HG03469 (cell line): ENCODE measurements around the gene GASK1A.

Source experiments
- ATAC-seq: cut with Tn5 transposase; IDR thresholded peaks from one replicate; pipeline ENCODE4 v1.9.1; 2021; ENCODE audit warnings: mild to moderate bottlenecking, moderate library complexity, moderate number of reproducible peaks; ENCODE audit not compliant: unreplicated experiment

GASK1A gene

DNA sequence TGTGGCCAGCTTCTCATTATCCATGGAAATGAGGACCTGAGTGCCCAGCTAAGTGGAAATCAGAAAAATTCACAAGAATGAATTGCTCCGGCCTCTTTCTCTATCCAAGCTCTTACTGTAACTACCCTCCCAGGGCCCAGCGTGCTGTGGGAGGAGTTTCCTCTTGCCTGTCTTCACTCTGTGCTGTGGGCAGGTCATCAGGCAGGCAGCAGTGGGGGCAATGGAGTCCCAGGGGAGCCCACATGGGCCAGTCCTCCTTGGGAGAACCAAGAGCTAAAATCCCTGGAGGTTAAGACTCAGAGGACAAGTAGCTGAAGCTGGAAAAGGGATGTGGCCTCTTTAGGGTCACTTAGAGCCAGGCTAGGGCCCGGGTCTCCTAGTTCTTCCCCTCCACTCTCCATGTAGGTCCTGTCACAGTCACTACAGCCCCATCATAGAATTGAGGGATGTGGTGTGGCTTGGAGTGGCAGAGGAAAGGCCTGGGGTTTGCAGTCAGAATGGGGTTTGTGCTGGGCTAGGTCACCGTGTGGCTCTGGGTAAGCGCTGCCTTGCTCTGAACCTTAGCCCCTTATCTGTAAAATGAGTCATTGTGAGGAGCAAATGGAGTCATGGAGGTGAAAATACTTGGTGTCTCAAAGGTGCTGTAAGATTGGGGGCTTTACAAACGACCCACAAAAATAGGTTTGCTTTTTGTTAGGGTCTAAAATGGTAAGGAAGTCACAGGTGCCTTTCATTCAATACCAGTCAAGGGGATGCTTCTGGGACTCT lies 3.7 kb downstream of the GASK1A start:
- no peak for ATAC-seq

DNA sequence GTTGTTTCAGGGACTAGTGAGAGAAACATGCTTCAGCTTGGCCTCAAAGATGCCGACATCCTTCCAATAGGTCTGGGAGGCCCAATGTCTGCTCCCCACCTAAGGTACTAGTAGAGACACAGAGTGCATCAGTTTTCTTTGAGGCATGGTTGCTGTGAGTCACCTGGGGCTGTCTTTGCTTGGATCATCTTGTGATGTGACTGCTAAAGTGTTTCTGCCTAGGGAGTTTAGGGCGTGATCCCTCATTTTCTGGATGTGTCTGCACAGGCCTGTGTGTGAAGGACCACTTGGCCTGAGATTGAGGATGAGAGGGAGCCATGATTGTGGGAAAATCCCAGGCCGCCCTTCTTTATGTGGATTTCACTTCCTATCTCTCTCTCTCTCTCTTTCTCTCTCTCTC lies 4.8 kb downstream of the GASK1A start:
- ATAC-seq = no peak

DNA sequence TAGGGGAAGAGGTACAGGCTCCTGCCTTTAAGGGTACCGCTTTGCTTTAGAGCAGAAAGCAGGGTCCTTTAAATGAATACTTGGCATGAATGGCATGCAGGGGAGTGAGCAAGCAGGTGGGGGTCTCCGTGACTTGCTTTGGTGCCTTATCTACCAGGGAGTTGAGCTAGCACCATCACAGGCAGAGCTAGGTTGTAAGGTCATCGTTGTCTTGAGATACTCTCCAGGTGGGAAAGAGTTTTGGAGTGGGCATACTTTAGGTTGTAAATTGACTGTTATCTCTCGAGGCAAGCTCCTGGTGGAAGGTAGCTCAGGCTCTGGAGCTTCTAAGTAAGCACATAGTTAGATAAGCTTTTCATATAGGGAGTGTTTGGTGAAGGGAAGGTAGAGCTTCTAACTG lies 5.6 kb downstream of the GASK1A start:
- no peak for ATAC-seq

DNA sequence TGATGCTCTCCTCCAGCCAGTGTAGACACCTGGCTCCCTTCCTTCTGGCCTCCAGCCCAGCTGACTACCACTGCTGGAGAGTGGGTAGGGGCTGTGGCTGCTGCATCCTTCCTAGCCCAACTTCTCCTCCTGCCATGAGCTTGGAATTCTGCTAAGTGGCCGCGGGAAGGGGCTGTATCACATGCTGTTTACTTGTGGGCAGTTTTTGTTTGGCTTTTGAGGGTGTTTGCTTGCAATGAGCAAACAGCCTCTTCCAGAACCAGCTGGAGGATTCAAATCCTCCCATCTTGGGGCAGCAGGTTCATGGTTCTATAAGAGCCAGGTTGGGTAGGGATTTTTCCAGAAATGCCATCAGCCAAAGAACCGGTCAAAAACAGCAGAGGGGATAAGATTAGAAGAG lies 9.0 kb downstream of the GASK1A start:
- no peak for ATAC-seq

DNA sequence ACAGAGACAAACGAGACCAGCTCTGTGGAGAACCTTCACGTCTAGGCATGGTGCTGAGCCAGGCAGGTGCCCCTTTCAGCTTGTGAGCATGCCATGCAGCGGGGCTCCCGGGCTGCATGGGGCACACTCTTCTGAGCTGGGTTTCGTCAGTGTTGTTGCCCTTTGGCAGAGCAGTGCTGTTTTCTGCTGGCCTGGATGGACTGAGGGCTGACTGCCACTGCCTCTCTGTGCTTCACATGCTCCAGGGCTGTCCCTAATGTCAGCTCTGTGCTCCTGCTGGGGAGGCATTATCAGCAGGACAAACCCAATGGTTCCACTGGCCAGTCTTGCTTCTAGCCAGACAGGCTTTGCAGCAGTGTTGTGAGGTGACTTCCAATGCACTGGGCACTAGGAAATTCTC lies 9.5 kb downstream of the GASK1A start:
- no peak for ATAC-seq

DNA sequence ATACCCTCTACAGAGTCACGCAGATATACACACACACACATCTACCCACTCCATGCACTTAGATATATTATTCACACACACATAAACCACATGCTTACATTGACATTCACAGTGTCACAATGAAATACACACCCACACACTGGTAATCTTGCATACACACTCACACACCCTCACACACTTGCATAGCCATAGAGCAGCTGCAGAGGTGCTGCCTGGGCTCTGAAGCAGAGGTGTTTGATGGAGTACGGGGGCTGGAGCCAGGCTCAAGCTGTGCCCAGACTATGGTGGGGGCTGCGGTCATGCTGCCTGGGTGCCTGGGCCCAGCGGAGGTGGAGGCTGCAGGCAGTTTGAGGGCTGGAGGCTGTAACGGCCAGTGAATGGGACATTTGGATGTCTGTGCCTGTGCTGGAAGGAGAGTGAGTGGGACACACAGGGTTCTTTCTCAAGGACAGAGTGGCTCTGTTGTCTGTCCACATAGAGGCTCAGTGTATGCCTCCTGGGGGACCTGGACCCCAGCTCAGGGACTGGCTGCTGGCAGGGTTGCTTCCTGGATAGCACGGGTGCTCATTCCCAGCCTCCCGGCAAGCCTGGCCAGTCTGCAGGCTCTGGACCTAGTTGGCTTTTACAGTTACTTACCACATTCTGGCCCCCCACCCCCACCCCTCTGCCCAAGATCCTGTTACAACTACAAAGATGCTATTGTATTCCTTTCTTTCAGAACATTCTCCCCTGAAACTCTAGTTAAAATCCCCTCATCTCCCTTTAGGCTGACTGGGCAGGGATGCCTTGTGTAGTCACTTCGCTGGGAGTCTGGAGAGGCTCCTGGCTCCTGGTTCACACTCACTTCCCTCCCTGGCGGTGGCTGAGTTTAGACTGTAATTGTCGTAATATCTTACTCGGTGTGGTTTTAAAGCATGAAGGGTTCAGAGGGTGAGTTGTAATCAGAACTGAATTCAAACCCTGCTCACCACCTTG lies 12.5 kb downstream of the GASK1A start:
- no peak for ATAC-seq

DNA sequence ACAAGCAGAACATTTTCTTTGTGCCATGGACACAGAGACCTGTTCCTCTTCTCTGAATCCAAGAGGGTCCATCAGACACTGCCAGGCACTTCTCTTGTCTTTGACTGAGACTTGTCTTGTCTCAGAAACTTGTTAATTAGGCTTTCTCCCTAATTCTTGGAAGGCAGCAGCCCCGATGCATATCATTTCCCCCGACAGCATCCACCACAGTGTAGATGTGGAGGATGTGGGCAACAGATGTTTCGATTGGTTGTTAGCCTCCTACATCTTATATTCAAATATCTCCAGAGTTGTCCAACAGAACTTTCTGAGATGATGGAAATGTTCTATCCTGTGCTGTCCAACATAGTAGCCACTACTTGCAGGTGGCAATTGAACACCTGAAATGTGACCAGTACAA lies 15.5 kb downstream of the GASK1A start:
- no peak for ATAC-seq

DNA sequence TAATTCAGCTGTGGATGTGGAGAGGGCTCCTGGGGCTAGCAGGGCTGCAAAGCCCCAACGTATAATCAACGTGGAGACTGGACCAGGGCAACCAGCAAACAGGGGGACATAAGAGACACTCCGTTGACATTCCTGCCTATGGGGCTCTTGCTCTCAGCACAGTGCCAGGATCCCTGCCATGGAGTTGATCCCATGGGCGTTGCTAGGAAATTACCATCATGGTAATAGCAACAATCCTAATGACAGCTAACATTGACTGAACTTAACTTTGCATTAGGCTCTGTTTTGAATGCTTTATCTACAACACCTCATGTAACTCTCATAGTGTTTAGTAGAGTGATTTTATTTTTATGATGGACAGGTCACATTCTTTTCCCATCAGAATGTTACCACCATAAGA lies 16.9 kb downstream of the GASK1A start:
- ATAC-seq = no peak

DNA sequence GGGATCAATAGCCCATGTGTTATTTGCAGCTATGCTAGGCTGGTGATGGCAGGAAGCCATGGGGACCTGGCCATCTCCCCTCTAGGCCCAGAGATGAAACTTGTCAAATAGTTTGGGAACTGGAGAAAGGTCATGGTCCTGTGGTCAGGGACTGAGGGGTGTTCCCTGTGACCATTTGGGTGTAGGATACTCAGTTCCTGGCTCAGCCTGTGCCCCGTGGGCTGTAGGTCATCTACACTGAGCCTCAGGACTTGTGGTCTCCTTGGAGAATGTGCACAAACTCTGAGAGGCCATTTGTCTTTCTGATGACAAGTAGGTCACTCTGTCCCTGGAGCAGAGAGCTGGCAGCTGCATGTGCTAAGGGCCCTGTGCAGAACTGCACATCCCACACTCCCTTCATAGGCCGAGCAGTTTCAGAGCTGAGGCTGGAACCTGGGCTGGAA lies 17.5 kb downstream of the GASK1A start:
- ATAC-seq = no peak

DNA sequence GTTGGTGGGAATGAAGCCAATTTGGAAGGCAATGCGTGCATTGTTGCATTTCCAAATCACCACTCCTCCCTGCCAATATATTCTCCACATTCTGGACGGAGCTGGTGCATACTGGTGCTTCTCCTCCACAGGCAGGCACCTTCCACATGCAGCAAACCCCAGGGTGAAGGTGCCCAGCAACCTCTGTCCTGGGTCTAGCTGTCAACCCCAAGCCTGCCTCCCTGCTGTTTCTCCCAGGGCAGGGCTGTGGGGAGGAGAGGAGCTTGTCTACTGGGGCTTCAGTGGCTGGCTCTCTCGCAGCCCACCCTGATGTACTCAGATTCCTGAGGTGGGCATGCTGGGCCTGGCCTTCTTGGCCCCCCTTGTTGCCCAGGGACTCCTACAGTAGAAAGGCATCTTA lies 20.1 kb downstream of the GASK1A start:
- ATAC-seq = no peak

DNA sequence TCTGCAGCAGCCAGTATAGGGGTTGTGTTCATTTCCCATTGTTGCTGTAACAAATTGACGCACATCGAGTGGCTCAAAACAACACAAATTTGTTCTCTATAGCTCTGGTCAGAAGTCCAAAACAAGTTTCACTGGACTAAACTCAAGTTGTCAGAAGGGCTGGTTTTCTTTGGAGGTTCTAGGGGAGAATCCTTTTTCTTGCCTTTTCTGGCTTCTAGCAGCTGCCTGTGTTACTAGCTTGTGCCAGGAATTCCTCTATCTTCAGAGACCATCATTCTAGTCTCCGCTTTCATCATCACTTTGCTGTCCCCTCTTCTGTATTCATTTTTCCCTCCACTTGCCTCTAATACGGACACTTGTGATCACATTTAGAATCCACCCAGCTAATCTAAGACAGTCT lies 20.5 kb downstream of the GASK1A start:
- ATAC-seq = no peak

DNA sequence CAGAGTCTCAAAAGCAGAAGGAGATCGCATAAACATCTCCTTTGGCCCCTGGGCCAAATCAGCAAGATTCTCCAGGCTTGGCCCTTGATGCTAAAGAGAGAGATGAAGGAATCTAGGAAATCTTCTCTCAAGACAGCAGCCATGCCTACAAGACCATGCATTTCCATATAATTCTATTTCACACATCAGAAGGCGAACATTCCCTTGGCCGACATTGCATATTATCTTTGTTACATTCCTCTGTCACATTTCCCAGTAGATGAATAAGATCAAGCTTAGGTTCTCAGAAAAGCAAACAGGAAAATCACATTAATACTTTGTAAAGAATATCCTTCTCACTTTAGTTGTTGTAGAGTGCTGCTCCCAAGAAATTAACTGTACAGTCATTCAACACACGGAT lies 21.3 kb downstream of the GASK1A start:
- no peak for ATAC-seq

DNA sequence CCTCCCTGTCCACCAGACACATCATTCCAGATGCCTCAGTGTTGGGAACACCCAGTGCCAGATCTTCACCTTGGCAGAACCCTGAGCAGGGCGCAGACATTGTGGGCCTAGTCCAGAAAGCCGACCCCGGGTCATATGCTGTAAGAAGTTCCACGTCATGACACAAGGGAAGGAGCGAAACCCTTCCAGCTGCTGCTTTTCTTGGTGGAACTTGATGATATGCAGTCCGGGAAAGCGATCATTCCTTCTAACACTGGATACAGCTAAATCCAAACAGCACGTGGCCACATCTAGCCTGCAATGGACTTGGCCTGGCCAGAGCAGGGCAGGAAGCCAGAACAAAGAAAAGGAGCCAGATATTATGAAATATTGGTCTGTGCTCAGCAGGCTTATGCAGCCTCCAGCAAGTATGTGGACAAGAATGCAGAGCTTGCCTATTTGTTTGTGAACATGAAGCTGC lies 22.0 kb downstream of the GASK1A start:
- no peak for ATAC-seq

DNA sequence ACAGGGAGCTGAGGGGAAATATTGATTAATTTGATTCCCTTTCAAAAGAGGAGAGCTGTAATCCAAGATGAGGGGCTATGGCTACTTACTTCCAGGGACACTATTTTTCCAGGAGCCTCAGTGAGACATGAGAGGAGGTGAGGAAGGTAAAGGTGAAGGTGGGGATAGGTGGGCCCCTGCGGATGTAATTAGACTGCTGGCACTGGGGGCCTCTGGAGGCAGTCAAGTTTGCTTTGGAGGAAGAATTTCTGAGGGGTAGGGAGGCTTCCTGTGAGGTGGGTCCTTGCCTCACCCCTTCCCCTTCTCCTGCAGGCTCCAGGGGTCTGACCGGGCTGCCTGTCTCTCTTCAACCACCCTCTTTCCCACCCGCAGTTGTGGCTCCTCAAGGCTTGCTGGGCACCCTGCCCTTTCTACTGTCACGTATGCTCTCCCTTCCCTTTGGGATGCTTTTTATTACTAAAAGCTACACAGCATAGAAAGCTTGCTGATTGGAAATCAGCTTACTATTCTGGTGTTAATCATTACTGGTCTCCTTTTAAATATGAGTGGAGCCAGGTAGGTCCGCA lies 22.5 kb downstream of the GASK1A start:
- no peak for ATAC-seq

DNA sequence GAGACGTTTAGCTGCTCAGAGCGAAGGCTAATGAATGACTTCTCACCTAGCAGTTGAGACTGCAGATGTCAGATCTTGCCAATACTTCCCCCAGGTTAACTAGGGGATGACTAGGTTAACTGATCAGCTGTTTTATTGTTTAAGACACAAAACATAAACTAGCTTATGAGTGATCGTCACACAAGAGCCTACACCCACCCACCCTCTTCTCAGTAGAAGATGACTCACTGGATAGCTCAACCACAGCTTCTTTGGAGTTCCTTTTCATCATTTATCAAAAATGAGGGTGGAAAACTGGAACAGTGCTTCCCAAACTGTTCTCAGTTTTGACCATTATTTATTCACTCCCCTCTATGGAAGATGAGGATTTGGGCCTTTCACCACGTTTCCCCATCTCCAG lies 25.2 kb downstream of the GASK1A start:
- no peak for ATAC-seq

DNA sequence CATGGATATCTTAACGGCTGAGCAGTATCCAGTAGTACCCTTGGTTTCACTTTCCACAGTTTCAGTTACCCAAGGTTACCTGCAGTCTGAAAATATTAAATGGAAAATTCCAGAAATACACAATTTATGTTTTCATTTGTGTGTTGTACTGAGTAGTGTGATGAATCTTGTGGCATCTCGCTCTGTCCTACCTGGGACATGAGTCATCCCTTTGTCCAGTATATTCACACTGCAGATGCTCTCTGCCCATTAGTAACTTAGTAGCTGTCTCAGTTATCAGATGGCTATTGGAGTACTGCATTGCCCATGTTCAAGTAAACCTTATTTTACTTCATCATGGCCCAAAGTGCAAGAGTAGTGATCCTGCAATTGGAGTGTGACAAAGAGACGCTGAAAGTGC lies 26.1 kb downstream of the GASK1A start:
- ATAC-seq = no peak

DNA sequence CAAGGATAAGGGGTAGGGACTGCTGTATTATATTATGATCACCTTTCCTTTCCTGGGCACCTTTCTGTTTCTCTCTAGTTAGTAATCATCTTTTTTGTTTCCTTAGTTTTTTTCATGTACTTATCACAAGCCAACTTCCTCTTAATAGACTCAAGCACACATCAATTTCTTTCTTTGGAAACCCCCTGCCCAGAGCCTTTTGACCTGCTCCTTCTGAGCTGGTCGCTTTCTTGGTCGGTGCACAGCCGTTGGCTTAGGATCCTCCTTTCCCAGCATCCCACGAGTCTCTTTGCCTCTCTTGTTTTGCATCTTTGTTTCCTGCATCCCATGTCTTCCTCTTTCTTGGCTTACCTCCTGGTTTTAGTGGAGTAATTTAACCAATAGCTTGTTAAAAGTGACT lies 26.9 kb downstream of the GASK1A start:
- no peak for ATAC-seq

DNA sequence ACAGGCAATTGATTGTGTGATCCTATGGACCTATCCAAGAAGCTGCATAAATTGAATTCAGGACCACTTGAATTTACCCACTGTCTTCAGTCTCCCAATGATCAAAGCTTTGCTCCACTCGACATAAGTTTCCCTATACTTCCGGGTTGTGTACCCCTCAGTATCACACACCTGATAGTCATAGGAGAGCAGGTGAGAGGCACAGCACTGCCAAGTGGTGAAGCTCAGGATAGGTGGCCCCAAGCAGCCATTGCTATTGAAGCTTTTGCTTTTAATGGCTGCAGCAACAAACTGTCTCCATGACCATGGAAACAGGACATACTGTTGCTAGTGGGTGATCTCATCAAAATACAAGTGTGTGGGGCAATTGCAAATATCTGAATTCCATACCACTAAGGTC lies 27.7 kb downstream of the GASK1A start:
- no peak for ATAC-seq

DNA sequence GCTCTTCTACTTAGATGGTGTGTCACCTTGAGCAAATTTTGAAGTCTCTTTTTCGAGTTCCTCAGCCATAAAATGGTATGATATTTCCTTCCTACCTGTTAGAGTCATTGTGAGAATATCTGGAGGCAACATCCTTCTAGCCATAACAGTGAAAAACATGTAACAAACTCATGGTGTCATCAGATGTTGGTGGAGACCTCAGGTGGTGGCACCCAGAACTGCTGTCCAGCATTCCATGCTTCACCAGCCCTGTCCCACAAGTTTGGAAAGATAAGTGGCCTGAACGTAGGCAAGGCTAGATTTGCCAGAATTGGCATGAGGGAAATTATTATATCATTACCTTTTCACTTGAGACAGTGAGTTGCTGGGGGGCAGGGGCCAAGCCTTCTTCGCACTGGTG lies 30.4 kb downstream of the GASK1A start:
- ATAC-seq = no peak

DNA sequence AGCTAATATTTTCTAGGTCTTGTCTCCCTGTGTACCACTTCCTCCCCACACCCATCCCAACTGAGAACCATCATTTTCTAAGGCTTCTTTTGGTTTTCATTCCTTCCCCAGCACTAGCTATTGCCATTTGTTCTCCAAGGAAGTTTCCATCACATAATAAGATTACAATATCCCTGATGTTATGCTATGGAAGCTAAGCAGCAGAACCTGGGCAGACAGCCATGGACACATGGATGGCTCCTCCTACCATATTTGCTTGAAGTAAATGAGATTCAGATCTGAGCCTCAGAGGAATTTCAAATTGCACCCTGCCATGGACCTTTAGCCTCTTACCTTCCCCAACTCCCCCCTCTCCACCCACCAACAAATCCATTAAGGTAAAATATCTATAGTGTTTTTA lies 31.5 kb downstream of the GASK1A start:
- no peak for ATAC-seq

DNA sequence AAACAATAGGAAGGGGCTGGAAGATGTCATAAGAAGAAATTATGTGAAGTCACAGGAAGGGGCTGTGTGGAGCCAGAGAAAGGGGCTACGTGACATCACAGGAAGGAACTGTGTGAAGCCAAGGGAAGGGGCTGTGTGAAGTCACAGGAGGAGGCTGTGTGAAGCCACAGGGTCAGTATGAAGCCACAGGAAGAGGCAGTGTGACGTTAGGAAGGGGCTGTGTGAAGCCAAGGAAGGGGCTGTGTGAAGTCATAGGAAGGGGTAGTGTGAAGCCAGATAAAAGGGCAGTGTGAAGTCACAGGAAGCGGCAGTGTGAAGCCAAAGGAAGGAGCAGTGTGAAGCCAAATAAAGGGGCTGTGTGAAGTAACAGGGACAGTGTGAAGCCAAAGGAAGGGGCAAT lies 32.5 kb downstream of the GASK1A start:
- ATAC-seq = no peak

DNA sequence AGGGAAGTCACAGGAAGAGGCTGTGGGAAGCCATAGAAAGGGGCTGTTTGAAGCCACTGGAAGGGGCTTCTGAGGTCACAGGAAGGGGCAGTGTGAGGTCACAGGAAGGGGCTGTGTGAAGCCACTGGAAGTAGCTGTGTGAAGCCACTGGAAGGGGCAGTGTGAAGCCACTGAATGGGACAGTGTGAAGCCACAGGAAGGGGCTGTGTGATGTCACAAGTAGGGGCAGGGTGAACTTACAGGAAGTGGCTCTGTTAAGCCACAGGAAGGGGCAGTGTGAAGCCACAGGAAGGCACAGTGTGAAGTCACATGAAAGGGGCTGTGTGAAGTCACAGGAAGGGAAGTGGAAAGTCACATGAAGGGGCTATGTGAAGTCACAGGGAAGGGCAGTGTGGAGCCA lies 33.1 kb downstream of the GASK1A start:
- ATAC-seq = no peak
